ENCODE results near the gene GPR45. TPM values are rescaled to one million over a fixed set of nuclear protein-coding genes. Genes with fewer than 3 reads are reported as not detected.

The GPR45 gene
- total and polyA plus RNA-seq, 2 experiments from 2014 or later = 0.21 to 0.26 TPM

DNA sequence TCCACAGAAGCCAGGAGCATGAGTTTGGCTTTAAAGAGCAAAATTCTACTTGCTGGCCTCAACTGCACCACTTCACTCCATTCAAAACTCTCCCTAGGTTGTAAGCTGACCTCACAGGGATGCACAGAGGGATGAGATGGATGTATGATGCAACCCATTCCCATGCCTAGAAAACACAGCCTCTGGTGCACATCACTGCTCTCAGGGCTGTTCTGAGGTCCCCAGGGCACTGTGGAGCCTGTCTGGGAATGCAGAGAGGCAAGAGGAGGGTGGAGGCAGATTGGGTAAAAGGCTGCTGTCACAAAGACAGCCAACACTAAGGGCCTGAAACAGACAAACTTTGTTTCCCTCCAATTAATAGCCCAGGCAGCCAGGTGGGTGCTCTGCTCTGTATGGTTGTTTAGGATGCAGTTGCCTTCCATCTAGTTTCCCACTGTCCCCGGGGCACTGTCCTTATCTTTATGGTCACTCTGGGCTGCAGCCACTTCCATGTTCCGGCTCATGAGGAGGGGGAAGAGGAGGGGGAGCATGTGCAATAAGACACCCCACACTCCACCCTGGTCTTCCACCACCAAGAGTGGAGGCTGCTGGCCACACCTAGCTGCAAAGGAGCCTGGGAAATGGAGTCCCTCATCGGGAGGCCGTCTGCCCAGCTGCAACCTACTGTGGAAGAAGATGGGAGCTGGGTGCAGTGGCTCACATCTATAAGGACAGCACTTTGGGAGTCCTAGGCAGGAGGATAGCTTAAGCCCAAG, 7.0 kb downstream of the GPR45 start:
- H3K4me1 ChIP-seq (ENCODE audit: insufficient read depth) = no peaks in the 10 kb centered on the region
- DNase-seq (ENCODE audit: low spot score) (no peak), ATAC-seq (peak; percentile 69)
- Mint-ChIP-seq H3K4me1 (peaks cover 4% of the 10 kb centered on the region), H3K9me3 (peaks cover 15% of the 10 kb centered on the region), H3K36me3 (ENCODE audit: low read depth) (peaks cover 9% of the 10 kb centered on the region; the same call in 2 of the 3 replicates), H3K27ac (no peak overlapping the region), H3K4me3 (no peak overlapping the region), H3K27me3 (ENCODE audit: insufficient read depth, low read depth, poor library complexity) (peaks cover 6% of the 10 kb centered on the region)
- no peaks in the 10 kb centered on the region for H3K36me3 ChIP-seq (ENCODE audit: insufficient read depth)
- H3K27me3 ChIP-seq (ENCODE audit: insufficient read depth) = no peaks in the 10 kb centered on the region
- H3K9me2 ChIP-seq (ENCODE audit: insufficient read depth) = no peaks in the 10 kb centered on the region; the same call in 1 of the 2 replicates
- H2AFZ ChIP-seq = peak overlapping the region; percentile 52; the same call in 1 of the 2 replicates
- no peaks in the 10 kb centered on the region for H4K20me1 ChIP-seq (replicated peaks; ENCODE audit: insufficient read depth)
- H3K27ac ChIP-seq (ENCODE audit: low read depth) = no peak overlapping the region
- H3F3A ChIP-seq (replicated peaks; ENCODE audit: low read depth) = no peaks in the 10 kb centered on the region
- H3K4me2 ChIP-seq = no peak overlapping the region
- H3K79me2 ChIP-seq (replicated peaks; ENCODE audit: insufficient read depth) = no peaks in the 10 kb centered on the region
- no peak for TF ChIP-seq ZNF114 (CRISPR knock-in tag; IDR thresholded peaks at IDR 0.05)
- no peak for TF ChIP-seq JUNB (IDR thresholded peaks at IDR 0.05; ENCODE audit: unreplicated experiment)
- TF ChIP-seq, protein P1, sequence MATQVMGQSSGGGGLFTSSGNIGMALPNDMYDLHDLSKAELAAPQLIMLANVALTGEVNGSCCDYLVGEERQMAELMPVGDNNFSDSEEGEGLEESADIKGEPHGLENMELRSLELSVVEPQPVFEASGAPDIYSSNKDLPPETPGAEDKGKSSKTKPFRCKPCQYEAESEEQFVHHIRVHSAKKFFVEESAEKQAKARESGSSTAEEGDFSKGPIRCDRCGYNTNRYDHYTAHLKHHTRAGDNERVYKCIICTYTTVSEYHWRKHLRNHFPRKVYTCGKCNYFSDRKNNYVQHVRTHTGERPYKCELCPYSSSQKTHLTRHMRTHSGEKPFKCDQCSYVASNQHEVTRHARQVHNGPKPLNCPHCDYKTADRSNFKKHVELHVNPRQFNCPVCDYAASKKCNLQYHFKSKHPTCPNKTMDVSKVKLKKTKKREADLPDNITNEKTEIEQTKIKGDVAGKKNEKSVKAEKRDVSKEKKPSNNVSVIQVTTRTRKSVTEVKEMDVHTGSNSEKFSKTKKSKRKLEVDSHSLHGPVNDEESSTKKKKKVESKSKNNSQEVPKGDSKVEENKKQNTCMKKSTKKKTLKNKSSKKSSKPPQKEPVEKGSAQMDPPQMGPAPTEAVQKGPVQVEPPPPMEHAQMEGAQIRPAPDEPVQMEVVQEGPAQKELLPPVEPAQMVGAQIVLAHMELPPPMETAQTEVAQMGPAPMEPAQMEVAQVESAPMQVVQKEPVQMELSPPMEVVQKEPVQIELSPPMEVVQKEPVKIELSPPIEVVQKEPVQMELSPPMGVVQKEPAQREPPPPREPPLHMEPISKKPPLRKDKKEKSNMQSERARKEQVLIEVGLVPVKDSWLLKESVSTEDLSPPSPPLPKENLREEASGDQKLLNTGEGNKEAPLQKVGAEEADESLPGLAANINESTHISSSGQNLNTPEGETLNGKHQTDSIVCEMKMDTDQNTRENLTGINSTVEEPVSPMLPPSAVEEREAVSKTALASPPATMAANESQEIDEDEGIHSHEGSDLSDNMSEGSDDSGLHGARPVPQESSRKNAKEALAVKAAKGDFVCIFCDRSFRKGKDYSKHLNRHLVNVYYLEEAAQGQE (IDR thresholded peaks at IDR 0.05; ENCODE audit: unreplicated experiment) = no peak
- no peak for TF ChIP-seq CREB1 (CRISPR knock-in tag; IDR thresholded peaks at IDR 0.05; ENCODE audit: low read depth)
- no peak for TF ChIP-seq EZH2 (IDR thresholded peaks at IDR 0.05; ENCODE audit: low read depth, unreplicated experiment)
- TF ChIP-seq ETS1 (IDR thresholded peaks at IDR 0.05) = no peak
- TF ChIP-seq STAT1 (IDR thresholded peaks at IDR 0.05; ENCODE audit: unreplicated experiment) = no peak
- no peak for TF ChIP-seq POLR2AphosphoS5 (IDR thresholded peaks at IDR 0.05; ENCODE audit: low read depth)
- TF ChIP-seq EZH2phosphoT487 (IDR thresholded peaks at IDR 0.05; ENCODE audit: unreplicated experiment) = no peak
- no peak for TF ChIP-seq NANOG (IDR thresholded peaks at IDR 0.05; ENCODE audit: borderline replicate concordance)
- TF ChIP-seq ZNF331 (CRISPR knock-in tag; IDR thresholded peaks at IDR 0.05; ENCODE audit: low read depth) = no peak
- TF ChIP-seq, protein P2, sequence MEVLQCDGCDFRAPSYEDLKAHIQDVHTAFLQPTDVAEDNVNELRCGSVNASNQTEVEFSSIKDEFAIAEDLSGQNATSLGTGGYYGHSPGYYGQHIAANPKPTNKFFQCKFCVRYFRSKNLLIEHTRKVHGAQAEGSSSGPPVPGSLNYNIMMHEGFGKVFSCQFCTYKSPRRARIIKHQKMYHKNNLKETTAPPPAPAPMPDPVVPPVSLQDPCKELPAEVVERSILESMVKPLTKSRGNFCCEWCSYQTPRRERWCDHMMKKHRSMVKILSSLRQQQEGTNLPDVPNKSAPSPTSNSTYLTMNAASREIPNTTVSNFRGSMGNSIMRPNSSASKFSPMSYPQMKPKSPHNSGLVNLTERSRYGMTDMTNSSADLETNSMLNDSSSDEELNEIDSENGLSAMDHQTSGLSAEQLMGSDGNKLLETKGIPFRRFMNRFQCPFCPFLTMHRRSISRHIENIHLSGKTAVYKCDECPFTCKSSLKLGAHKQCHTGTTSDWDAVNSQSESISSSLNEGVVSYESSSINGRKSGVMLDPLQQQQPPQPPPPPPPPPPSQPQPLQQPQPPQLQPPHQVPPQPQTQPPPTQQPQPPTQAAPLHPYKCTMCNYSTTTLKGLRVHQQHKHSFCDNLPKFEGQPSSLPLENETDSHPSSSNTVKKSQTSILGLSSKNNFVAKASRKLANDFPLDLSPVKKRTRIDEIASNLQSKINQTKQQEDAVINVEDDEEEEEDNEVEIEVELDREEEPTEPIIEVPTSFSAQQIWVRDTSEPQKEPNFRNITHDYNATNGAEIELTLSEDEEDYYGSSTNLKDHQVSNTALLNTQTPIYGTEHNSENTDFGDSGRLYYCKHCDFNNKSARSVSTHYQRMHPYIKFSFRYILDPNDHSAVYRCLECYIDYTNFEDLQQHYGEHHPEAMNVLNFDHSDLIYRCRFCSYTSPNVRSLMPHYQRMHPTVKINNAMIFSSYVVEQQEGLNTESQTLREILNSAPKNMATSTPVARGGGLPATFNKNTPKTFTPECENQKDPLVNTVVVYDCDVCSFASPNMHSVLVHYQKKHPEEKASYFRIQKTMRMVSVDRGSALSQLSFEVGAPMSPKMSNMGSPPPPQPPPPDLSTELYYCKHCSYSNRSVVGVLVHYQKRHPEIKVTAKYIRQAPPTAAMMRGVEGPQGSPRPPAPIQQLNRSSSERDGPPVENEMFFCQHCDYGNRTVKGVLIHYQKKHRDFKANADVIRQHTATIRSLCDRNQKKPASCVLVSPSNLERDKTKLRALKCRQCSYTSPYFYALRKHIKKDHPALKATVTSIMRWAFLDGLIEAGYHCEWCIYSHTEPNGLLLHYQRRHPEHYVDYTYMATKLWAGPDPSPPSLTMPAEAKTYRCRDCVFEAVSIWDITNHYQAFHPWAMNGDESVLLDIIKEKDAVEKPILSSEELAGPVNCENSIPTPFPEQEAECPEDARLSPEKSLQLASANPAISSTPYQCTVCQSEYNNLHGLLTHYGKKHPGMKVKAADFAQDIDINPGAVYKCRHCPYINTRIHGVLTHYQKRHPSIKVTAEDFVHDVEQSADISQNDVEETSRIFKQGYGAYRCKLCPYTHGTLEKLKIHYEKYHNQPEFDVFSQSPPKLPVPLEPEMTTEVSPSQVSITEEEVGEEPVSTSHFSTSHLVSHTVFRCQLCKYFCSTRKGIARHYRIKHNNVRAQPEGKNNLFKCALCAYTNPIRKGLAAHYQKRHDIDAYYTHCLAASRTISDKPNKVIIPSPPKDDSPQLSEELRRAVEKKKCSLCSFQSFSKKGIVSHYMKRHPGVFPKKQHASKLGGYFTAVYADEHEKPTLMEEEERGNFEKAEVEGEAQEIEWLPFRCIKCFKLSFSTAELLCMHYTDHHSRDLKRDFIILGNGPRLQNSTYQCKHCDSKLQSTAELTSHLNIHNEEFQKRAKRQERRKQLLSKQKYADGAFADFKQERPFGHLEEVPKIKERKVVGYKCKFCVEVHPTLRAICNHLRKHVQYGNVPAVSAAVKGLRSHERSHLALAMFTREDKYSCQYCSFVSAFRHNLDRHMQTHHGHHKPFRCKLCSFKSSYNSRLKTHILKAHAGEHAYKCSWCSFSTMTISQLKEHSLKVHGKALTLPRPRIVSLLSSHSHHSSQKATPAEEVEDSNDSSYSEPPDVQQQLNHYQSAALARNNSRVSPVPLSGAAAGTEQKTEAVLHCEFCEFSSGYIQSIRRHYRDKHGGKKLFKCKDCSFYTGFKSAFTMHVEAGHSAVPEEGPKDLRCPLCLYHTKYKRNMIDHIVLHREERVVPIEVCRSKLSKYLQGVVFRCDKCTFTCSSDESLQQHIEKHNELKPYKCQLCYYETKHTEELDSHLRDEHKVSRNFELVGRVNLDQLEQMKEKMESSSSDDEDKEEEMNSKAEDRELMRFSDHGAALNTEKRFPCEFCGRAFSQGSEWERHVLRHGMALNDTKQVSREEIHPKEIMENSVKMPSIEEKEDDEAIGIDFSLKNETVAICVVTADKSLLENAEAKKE (CRISPR knock-in tag; IDR thresholded peaks at IDR 0.05) = no peak
- no peak for TF ChIP-seq CTCF (conservative IDR thresholded peaks at IDR 0.05; ENCODE audit: low read depth in 2 of 2)
- H3K4me3 ChIP-seq = no peak overlapping the region

All from GM23338 (cell line).